Measurements from ENCODE around the gene PLIN1.

GRCh38 chr15:89632563-89633430 lies 46.4 kb downstream of the PLIN1 start:
- no peak for TF ChIP-seq GATA3 (IDR thresholded peaks at IDR 0.05; ENCODE audit: low read depth, low read length)
- no peak for TF ChIP-seq GATA2 (IDR thresholded peaks at IDR 0.05; ENCODE audit: low read depth, low read length)

Data from SH-SY5Y (cell line).